Raji (cell line): ENCODE measurements around the gene PROX1.

Source experiments
- POLR2A ChIP-seq: IDR thresholded peaks from 2 replicates; pipeline ENCODE4 v1.6.1; 2011; ENCODE audit warnings: low read depth, low read length, control low read depth; ENCODE audit not compliant: insufficient read depth

Gene PROX1, protein sequence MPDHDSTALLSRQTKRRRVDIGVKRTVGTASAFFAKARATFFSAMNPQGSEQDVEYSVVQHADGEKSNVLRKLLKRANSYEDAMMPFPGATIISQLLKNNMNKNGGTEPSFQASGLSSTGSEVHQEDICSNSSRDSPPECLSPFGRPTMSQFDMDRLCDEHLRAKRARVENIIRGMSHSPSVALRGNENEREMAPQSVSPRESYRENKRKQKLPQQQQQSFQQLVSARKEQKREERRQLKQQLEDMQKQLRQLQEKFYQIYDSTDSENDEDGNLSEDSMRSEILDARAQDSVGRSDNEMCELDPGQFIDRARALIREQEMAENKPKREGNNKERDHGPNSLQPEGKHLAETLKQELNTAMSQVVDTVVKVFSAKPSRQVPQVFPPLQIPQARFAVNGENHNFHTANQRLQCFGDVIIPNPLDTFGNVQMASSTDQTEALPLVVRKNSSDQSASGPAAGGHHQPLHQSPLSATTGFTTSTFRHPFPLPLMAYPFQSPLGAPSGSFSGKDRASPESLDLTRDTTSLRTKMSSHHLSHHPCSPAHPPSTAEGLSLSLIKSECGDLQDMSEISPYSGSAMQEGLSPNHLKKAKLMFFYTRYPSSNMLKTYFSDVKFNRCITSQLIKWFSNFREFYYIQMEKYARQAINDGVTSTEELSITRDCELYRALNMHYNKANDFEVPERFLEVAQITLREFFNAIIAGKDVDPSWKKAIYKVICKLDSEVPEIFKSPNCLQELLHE

DNA sequence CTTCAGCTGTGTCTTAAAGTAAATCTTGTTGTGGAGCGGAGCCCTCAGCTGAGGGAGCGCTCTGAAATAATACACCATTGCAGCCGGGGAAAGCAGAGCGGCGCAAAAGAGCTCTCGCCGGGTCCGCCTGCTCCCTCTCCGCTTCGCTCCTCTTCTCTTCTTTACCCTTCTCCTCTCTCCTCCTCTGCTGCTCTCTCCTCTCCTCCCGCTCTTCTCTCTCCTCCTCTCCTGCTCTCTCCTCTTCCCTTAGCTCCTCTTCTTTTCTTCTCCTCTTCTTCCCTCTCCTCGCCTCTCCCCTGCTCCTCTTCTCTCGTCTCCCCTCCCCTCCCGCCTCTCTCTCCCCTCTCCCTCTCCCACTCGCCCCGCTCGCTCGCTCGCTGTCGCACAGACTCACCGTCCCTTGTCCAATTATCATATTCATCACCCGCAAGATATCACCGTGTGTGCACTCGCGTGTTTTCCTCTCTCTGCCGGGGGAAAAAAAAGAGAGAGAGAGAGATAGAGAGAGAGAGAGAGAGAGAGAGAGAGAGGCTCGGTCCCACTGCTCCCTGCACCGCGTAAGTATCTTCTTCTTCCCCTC lies at the start of gene PROX1:
TSS of gene PROX1 (plus strand) at position 47 of the 580 bp plus-strand sequence. CDS start 8,563 bp downstream, outside the sequence.
- no peak for TF ChIP-seq POLR2A

GRCh38 chr1:213938776-213939175 lies 49.0 kb upstream of the PROX1 start:
- no peak for TF ChIP-seq POLR2A

GRCh38 chr1:213939888-213940287 lies 47.9 kb upstream of the PROX1 start:
- TF ChIP-seq POLR2A = no peak

- TF ChIP-seq POLR2A = no peak
These were observed 46.8 kb upstream of the PROX1 start for GRCh38 chr1:213940947-213941346.

DNA sequence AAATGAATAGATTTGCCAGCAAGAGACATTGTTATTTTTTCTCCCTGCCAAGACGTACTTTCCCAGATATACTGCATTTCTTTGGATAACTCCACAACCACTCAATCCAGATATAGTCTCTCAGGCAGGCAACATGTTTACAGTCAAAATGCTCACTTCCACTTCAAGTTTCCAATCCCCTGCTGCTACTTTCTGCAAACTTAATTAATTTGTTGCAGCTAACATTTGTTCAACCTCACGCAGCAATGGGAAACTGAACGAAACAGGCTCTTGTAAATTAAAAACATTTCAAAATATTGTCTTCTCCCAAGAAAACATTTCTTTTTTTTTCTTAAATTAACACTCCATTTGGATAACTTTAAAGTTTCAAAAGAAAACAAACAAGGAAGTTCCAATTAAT lies 45.7 kb upstream of the PROX1 start:
- no peak for TF ChIP-seq POLR2A

DNA sequence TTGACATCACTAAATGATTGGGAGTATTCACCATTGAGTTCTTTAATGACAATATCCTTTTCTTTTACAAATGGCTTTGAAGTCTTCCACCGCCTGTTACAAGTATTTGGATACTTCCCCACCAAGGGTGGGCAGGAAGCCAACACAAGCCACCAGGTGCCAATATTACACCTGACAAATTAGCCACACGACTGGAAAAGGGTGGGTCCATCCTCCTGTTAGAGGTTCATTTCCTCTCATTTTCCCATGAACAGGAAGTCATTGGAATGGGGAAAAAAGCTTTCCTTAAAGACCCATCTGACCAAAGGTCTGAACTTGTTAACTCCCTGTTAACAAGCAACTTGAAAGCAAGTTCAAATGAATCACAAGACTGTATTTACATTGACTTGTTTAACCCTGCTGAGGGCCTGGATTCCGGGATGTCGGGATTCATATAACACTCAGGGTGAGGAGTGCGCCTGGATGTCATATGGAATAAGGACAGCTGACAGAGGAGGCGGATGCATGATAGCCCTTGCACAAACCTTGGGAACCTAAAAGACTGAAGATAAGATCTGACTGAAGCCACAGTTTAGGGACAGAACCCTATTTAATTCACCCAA lies 40.5 kb upstream of the PROX1 start:
- TF ChIP-seq POLR2A = no peak

DNA sequence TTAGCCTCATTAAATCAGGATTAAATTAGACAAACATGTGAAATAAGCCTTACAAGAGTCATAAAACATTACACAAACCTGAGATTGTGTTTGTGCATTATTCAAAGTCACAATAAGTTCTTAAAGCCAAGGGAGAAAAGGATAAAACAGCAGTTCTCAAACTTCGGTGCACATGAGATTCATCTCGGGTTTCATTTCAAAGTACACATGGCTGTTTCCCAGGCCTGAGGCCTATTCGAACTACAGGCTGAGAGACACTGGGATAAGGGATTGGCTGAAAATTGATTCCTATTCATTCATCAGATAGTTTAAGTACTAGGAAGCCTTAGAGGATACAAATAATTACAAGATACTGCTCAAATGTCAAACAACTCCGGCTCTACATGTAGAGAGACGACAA lies 35.9 kb upstream of the PROX1 start:
- no peak for TF ChIP-seq POLR2A

- TF ChIP-seq POLR2A = no peak
These were observed 34.0 kb upstream of the PROX1 start for GRCh38 chr1:213953806-213954205.

DNA sequence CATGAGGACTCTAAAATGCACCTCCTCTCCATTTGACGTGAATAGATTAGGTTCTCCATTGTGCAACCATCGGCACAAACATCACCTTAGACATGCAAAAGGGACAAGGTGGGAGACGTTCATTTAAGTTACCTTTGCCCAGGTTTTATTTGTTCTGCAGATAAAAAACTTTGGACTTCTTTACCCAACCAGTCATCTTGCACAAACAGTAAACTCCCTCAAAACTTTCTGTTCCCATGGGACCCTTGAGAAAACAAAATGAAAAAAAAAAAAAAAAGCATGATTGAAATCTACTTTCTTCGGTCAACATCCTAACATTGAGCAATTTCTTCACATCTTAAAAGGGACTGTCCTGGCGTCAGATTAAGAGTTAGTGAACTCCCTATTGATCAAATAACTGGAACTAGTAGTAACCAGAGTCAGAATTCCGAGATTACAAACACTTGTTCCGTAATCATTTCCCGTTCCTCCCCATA lies 31.4 kb upstream of the PROX1 start:
- no peak for TF ChIP-seq POLR2A

GRCh38 chr1:213958346-213958745 lies 29.4 kb upstream of the PROX1 start:
- no peak for TF ChIP-seq POLR2A

GRCh38 chr1:213960963-213961362 lies 26.8 kb upstream of the PROX1 start:
- TF ChIP-seq POLR2A = no peak

DNA sequence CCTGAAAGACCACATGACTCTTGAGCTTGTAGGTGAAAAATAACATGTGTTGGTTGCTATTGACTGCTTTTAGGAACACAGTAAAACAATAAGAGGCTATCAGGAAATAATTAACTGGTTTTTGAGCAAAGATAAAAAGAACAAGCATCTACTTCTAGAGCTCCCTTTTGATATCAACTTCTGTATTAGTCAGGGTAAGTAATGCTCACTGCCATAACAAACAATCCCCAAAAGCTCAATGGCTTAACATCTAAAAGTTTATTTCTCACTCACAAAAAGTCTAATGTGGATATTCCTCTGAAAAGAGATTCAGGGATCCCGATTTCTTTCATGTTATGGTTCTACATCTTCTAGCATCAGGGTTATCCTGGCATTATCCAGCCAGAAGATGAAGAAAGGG lies 25.3 kb upstream of the PROX1 start:
- TF ChIP-seq POLR2A = no peak

DNA sequence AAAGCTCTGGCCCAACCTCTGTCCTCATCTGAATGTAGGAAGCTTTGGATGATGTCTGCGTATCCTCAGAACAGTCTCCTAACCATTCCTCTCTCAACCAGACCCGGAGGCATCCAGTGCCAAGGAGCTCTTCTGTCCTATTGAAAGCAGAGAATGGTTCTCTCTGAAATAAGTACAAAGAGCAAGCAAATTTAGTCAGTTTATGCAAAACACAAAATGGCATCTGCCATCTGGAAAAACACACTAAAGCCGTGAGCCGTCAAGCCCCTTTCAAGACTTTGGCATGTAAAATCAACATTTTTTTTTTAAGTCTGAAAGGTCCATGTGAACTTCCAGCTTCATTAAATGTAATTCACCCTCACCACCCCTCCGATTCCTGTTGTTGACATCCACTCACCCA lies 21.7 kb upstream of the PROX1 start:
- TF ChIP-seq POLR2A = no peak

- no peak for TF ChIP-seq POLR2A
These were observed 19.5 kb upstream of the PROX1 start for GRCh38 chr1:213968146-213968825.
